GM19240 (cell line): Measurements from ENCODE around the gene KRTAP3-1.

ENCODE experiments used
- DNase-seq: peaks from one replicate; pipeline ENCODE4 v3.0.0; 2011; ENCODE audit warnings: low spot score; ENCODE audit not compliant: insufficient read length

The KRTAP3-1 gene

DNA sequence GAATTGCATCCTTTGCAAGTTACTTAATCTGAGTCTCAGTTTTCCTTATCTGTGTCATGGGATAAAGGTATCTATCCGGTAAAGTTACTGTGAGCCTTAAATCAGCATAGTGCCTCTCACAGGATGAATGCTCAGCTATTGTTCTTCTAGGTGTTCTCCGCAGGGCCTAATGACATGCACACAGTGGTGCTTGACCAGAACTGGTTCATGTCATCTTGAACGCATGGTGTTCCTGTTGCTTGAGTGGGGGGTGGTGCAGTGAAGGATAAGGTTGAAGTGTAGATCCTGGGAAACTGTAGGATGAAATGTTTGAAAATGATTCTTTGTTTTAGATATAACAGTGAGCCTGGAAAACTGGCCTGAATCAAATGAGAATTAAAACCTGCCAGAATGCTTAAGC, 28.8 kb downstream of the KRTAP3-1 start:
- no peak for DNase-seq

DNA sequence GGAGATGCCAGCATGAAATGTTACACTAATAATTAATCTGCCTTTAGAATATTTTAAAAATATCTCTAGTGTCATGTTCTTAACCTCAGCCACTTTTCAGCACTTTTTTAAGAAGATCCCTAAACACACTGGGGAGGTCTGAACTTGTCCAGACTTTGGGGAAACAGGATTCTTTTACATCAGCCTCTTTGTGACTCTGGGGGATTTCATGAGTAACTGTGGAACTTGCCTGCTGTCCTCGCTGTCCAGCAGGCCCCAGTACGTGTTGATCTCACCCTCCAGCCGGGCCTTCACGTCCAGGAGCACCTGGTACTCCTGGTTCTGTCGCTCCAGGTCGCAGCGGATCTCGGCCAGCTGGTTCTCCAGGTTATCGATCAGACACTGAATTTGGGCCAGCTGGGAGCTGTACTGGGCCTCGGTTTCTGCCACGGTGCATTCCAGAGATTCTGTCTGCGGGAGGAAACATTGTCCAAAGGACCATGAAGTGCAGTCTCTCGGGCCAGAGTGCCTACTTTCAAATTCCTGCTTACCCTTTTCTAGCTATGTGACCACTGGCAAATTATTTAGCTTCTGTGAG, 30.3 kb downstream of the KRTAP3-1 start:
- DNase-seq: no peak

DNA sequence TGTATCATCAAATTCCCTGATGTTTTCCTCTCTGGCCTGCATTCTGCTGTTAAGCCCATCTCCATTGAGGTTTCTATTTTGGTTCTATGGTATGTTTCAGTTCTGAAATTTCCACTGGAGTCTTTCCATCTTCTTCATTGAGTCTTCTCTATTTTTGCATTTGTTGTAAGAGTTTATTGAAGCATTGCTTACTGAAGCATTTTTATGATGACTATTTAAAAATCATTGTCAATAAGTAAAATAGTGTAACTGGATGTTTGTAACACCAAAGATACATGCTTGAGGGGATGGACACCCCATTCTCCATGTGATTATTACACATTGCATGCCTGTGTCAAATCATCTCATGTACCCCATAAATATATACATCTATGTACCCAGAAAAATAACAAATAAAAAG, 33.4 kb downstream of the KRTAP3-1 start:
- no peak for DNase-seq

DNA sequence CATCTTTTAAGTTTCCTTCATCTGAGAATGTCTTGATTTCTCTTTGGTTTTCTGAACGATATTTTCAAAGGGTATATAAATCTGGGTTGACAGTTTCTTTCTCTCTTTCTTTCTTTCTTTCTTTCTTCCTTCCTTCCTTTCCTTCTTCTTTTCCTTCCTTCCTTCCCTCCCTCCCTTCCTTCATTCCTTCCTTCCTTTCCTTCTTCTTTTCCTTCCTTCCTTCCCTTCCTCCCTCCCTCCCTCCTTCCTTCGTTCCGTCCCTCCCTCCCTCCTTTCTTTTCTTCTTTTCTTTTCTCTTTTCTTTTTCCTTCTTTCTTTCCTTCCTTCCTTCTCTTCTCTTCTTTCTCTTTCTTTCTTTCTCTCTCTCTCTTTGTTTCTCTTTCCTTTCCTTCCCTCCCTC, 34.6 kb downstream of the KRTAP3-1 start:
- DNase-seq: no peak

DNA sequence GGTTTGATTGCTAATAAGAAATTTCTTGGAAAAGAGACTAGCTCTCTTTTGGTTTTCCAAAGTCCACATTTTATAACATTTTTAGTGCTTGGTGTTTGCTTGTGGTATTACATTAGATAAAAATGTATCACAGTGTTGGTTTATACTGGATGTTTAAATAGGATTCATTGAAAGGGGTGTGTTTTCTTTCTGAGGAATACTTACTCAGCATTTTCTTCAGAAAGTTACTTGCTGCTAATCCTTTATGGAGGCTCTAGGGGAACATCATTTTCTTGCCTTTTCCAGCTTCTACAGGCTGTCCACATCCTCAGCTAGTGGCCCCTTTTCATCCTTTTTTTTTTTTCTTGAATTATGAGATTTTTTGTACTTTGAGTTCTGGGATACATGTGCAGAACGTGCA, 41.3 kb downstream of the KRTAP3-1 start:
- DNase-seq: no peak

DNA sequence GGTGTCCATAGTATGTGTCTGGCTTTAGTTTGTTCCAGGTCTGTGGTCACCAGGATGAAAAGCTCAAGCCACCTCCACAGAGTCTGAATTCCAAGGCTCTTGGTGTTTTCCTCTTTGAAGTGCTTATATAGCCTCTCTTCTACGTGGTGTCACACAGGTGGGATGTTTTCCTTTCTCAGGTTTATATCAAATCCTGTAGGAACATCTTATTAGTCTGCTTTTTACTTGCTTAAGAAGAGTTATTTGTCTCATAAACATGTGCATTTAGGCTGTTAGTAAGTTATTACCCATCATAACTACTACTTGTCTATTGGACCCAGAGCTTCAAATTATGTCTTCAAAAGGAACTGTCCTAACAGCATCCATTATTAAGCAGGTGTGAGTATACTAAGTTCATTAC, 42.1 kb downstream of the KRTAP3-1 start, which contains the start of gene KRT39:
KRT39 (minus strand) TSS at position 101 of the 400 bp plus-strand sequence; CDS start at position 9, 92 bp downstream.
- DNase-seq: no peak

DNA sequence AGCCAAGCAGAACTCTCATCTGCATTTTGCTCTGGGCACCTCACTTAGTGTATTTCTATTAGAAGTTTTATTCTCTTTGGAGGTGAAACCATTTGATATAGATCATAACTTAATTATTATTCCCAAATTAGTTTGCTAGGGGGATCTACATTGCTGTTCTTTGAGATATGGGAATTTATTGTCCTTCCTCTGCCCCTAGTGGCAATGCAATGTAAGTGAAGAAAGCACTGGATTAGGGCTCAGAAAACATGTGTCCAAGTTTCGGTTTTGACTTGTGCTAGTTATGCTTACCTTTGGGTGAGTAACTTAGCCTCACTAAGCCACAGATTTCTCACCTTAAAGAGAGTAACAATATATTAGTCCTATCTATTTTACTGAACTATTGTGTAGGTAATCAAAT, 45.1 kb downstream of the KRTAP3-1 start:
- peak; percentile 20 for DNase-seq

DNA sequence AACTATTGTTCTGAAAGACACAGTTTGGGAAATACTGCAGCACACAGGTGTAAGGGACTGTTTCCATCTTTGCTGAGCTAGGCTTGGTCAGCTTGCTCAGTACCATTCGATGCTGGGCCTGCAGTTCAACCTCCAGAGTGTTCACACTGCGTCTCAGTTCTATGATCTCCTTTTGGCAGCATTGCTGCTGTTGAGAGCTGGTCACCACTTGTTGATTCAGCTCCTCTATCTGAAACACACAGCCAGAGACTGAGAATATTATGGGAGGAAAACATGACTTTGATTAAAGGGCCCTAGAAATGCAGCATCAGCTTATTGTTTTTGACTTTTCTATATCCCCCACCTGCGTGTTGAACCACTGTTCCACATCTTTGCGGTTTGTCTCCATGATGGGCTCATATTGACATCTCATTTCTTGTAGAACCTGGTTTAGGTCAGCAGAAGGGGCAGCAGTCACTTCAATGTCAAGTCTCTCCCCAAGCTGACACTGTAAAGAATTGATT, 46.8 kb downstream of the KRTAP3-1 start:
- DNase-seq: no peak

DNA sequence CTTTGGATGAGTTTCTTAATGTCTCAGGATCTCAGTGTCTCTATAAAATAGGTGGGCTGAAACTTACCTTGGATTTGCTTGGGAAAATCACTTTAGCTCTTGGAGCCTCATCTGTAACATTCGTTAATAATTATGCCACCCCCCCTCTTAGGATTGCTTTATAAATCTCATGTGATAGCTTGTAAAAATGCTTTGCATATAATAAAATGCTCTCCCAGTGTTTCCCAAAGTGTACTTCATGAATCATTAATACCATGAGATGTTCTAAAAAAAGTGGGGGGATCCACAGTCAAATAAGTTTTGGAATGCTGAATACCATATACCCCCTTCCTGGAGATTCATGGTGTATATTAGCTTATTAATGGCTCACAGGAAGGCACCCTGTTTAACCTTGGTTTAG, 47.3 kb downstream of the KRTAP3-1 start:
- DNase-seq: no peak

DNA sequence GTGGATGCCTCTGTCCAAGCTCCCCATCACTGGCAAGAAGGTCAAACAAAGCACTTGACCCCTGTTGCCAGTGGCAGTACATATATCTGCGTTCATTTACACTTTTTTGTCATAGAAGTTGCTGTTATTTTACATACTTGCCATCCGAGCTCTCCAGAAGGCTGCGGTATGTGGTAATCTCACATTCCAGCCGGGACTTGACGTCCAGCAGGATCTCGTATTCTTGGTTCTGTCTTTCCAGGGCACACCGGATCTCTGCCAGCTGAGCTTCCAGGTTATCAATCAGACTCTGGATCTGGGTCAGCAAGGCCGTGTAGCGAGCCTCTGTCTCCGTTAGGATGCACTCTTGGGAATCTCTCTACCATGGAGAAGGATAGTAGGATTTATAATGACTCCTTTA, 48.8 kb downstream of the KRTAP3-1 start:
- no peak for DNase-seq
